ENCODE data around the gene LAMP2.

LAMP2 gene

DNA sequence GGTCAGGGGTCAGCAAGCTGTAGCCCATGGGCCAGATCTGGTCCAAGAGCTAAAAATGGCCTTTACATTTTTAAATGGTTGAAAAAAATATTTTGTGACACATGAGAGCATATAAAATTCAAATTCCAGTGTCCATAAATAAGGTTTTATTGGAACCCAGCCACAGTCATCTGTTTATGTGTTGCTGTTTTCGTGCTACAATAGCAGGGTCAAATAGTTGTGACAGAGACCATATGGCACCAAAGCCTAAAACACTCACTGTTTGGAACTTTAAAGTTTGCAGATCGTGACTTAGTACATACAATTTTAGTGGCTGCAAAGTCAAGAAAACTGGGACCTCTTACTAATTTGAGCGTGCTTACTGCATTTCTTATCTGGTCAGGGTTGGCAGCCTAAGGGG is 29.2 kb downstream of the LAMP2 start:
- DNase-seq (ENCODE audit: low read depth): no peak
- H3K4me3 ChIP-seq (ENCODE audit: low read depth, low read length): no peak overlapping the region
- TF ChIP-seq, protein P1, sequence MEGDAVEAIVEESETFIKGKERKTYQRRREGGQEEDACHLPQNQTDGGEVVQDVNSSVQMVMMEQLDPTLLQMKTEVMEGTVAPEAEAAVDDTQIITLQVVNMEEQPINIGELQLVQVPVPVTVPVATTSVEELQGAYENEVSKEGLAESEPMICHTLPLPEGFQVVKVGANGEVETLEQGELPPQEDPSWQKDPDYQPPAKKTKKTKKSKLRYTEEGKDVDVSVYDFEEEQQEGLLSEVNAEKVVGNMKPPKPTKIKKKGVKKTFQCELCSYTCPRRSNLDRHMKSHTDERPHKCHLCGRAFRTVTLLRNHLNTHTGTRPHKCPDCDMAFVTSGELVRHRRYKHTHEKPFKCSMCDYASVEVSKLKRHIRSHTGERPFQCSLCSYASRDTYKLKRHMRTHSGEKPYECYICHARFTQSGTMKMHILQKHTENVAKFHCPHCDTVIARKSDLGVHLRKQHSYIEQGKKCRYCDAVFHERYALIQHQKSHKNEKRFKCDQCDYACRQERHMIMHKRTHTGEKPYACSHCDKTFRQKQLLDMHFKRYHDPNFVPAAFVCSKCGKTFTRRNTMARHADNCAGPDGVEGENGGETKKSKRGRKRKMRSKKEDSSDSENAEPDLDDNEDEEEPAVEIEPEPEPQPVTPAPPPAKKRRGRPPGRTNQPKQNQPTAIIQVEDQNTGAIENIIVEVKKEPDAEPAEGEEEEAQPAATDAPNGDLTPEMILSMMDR (conservative IDR thresholded peaks at IDR 0.05; ENCODE audit: low read depth, low read length): no peak

DNA sequence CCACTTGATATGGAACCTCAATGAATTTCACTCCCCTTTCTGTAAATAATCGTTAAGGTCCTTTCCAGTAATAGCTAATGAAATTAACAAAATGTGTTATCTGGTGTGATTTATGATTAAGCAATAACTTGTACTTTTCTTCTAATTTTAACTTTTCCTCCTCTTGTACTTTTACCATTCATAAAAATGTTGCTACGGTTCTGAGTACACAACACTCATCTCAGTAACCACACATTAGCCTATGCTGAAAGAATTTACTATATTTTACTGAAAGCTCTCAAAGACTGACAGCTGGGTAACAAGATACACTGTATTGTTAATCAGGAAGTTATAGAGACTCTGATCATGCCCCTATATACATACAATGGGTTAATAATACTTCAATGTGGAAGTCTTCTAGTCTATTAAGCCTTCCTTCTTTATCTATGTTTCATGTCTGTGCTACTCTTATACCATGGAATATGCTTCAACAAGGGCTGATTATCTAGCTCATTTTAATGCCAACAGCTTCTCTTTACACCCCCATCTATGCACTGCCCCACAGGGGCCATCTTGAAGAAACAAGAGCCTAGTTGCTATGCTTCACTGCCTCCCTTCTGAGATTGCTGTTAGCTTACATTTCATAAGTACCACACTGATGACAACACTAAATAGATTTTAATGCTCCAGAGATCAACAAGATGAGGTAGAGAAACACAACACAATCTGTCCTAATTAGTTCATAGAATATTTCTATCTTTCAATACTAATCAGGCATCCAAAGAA is 39.1 kb downstream of the LAMP2 start:
- TF ChIP-seq, protein P1 (conservative IDR thresholded peaks at IDR 0.05; ENCODE audit: low read depth, low read length): no peak
- peak; percentile 9 for DNase-seq (ENCODE audit: low read depth)
- no peak overlapping the region for H3K4me3 ChIP-seq (ENCODE audit: low read depth, low read length)

DNA sequence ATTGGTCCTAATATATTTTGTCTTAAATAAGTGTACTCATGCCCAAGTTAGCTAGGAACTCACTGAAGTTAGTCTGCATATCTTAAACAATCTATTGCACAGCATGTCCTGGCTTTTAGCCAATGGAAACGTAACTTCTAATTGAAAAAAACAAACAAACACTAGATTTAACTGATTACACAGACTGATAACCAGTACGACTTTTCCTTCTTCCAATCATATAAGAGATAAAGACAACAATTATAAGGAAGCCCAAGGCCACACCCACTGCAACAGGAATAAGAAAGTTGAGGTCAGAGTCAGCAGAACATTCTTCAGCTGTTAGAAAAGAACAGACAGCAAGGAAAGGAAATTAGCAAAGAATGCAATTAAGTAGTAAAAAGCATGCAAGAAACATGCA is 40.8 kb downstream of the LAMP2 start:
- TF ChIP-seq, protein P1 (conservative IDR thresholded peaks at IDR 0.05; ENCODE audit: low read depth, low read length): no peak
- peak; percentile 29 for DNase-seq (ENCODE audit: low read depth)
- no peak overlapping the region for H3K4me3 ChIP-seq (ENCODE audit: low read depth, low read length)

DNA sequence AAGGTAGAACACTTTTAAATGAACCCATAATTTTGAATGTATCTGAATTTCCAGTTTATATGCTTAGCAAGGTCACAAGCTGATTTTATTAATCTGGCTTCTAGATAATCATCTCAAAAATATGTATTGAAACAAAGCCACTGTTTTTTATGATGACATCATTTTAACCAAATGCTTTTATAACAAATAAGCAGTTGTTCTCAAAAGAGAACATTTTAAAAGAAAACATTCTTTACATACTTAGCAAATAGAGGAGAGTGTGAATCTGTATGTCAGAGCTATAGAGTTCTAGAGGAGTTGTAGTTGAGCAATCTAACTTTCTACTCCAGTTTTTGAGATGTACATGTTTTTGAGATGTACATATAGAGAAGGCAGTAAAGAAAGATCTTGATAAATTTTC is 42.5 kb downstream of the LAMP2 start:
- TF ChIP-seq, protein P1 (conservative IDR thresholded peaks at IDR 0.05; ENCODE audit: low read depth, low read length): no peak
- peak; percentile 23 for DNase-seq (ENCODE audit: low read depth)

DNA sequence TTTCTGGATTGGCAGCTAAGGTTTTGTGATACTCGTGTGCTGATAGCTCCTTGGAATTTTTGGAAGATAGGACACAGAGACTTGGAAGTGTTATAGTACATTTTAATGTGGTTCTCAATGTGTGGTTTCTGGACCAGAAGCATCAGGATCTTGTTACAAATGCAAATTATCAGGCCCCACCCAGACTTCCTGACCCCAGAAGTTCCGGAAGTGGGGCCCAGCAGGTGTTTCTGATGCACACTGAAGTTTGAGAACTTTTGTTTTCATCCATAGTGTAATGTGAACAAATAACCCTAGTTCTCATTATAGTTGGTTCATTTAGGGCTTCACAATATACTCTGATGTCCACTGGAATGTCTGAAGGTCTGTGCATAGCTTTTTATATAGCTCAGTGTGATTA is 49.6 kb downstream of the LAMP2 start:
- TF ChIP-seq, protein P1 (conservative IDR thresholded peaks at IDR 0.05; ENCODE audit: low read depth, low read length): no peak
- peak; percentile 7 for DNase-seq (ENCODE audit: low read depth)
- no peak overlapping the region for H3K4me3 ChIP-seq (ENCODE audit: low read depth, low read length)

More for the DNA sequence above, 42.5 kb downstream of the LAMP2 start:
- no peak overlapping the region for H3K4me3 ChIP-seq (ENCODE audit: low read depth, low read length)

DNA sequence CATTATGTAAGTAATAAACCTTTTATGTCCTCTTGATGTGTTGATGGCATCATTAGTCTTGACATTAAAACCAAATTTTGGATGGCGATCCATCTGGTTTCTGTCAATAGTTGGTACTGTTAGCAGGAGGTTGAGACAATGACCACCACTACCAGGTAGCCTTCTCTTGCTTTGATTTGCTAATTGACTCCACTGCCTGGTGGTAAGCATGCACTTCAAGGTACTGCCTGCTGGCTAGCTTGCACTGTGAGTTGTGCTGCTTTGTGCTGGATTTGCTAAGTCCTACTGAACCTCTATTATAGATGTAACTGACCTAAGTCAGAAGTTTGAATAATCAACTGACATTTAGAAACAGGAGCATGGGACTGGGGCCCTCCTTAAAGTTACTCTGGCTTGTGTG is 60.9 kb downstream of the LAMP2 start:
- TF ChIP-seq, protein P1 (conservative IDR thresholded peaks at IDR 0.05; ENCODE audit: low read depth, low read length): no peak
- DNase-seq (ENCODE audit: low read depth): no peak
- no peak overlapping the region for H3K4me3 ChIP-seq (ENCODE audit: low read depth, low read length)

DNA sequence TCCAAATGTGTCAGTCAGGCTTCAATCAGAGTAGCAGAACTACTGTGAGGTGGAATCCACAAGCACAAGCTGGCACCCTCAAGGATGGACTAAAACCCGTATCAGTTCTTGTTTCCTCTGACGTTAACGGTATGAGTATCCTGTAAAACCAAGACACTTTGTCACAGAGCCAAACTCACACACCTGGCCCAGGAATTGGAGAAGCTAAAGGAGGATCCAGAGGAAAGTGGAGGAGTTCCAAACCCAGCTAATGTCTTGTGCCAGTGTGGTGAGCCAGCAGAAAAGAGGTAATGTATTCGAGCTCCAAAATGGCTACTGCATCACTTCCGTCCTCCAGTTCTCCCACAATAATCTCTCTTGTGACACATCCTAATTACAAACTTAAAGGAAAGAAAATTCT is 62.5 kb downstream of the LAMP2 start:
- TF ChIP-seq, protein P1 (conservative IDR thresholded peaks at IDR 0.05; ENCODE audit: low read depth, low read length): no peak
- no peak for DNase-seq (ENCODE audit: low read depth)
- no peak overlapping the region for H3K4me3 ChIP-seq (ENCODE audit: low read depth, low read length)

Data from choroid plexus epithelial cell (primary cell).